Measurements from ENCODE around the gene UBE2L6.

UBE2L6 gene

GRCh38 chr11:57604296-57605027 is 37.0 kb upstream of the UBE2L6 start:
- no peak for FAIRE-seq
- no peak for DNase-seq (ENCODE audit: insufficient read length, low spot score)
- no peak for TF ChIP-seq CTCF (IDR thresholded peaks at IDR 0.05; ENCODE audit: insufficient read depth, missing control alignments)

GRCh38 chr11:57601297-57601696 is 33.8 kb upstream of the UBE2L6 start:
- no peak for TF ChIP-seq CTCF (IDR thresholded peaks at IDR 0.05; ENCODE audit: insufficient read depth, missing control alignments)

GRCh38 chr11:57599381-57599780 is 31.9 kb upstream of the UBE2L6 start:
- FAIRE-seq (no peak), DNase-seq (ENCODE audit: insufficient read length, low spot score) (no peak)
- no peak for TF ChIP-seq CTCF (IDR thresholded peaks at IDR 0.05; ENCODE audit: insufficient read depth, missing control alignments)

More at GRCh38 chr11:57601297-57601696, 33.8 kb upstream of the UBE2L6 start:
- peak; percentile 56 for DNase-seq (ENCODE audit: insufficient read length, low spot score)
- FAIRE-seq = no peak

GRCh38 chr11:57598831-57599155 is 31.3 kb upstream of the UBE2L6 start:
- FAIRE-seq (no peak), DNase-seq (ENCODE audit: insufficient read length, low spot score) (no peak)
- no peak for TF ChIP-seq CTCF (IDR thresholded peaks at IDR 0.05; ENCODE audit: insufficient read depth, missing control alignments)

- DNase-seq (ENCODE audit: insufficient read length, low spot score) (no peak), FAIRE-seq (no peak)
- TF ChIP-seq CTCF (IDR thresholded peaks at IDR 0.05; ENCODE audit: insufficient read depth, missing control alignments) = no peak
These were observed 30.7 kb upstream of the UBE2L6 start for GRCh38 chr11:57597916-57598830.

DNA sequence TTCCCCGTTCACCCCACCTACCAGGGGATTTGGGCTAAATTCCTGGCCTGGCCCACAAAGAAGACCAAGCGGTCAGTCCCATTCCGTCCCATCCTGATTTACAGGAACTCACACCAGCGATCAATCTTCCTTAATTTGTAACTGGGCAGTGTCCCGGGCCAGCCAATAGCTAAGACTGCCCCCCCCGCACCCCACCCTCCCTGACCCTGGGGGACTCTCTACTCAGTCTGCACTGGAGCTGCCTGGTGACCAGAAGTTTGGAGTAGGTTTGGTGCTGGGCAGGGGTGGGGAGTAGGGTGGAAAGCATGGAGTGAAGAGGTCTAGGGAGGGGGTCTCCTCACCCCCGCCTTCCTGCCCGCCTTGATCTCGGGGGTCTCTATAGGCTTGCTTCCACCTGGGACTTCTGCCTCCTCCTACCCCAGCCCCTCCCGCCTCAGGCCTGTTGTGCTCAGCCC is 30.0 kb upstream of the UBE2L6 start, which contains the start of gene SERPING1:
TSS of gene SERPING1 (plus strand) at position 225 of the 455 bp plus-strand sequence. CDS start 586 bp downstream, outside the sequence.
- TF ChIP-seq CTCF (IDR thresholded peaks at IDR 0.05; ENCODE audit: insufficient read depth, missing control alignments) = no peak
- FAIRE-seq = no peak
- DNase-seq (ENCODE audit: insufficient read length, low spot score) = no peak
